H9 (cell line): Measurements from ENCODE around the gene IPO9. TPM values are rescaled to one million over a fixed set of nuclear protein-coding genes. Genes with fewer than 3 reads are reported as not detected.
A peak's percentile ranks its signal among the peaks of the same experiment; 100 is the strongest.

Experiments
- DNase-seq: peaks from one replicate; pipeline ENCODE4 v3.0.0-alpha.2; 2017
- H2AFZ ChIP-seq: one replicate; pipeline ENCODE4 v1.6.1; 2013; ENCODE audit warnings: mild to moderate bottlenecking, low read length, control low read depth, moderate library complexity
- H2AK5ac ChIP-seq: 2 replicates; pipeline ENCODE4 v1.6.1; 2013; ENCODE audit warnings: low read length, control low read depth, mixed read lengths; ENCODE audit not compliant: insufficient read length
- H2BK120ac ChIP-seq: one replicate; pipeline ENCODE4 v1.6.1; 2013; ENCODE audit warnings: low read depth, mild to moderate bottlenecking, low read length, control low read depth, inconsistent platforms; ENCODE audit not compliant: poor library complexity, severe bottlenecking
- H2BK12ac ChIP-seq: 2 replicates; pipeline ENCODE4 v1.6.1; 2013; ENCODE audit warnings: low read length, control low read depth, mixed read lengths, low read depth; ENCODE audit not compliant: insufficient read length
- H2BK15ac ChIP-seq: 2 replicates; pipeline ENCODE4 v1.6.1; 2013; ENCODE audit warnings: low read depth, low read length, control low read depth
- H2BK20ac ChIP-seq: one replicate; pipeline ENCODE4 v1.6.1; 2013; ENCODE audit warnings: low read depth, mild to moderate bottlenecking, low read length, control low read depth, inconsistent platforms; ENCODE audit not compliant: poor library complexity, severe bottlenecking
- H2BK5ac ChIP-seq: 2 replicates; pipeline ENCODE4 v1.6.1; 2013; ENCODE audit warnings: low read length, control low read depth, mixed read lengths; ENCODE audit not compliant: insufficient read length
- H3K14ac ChIP-seq: 2 replicates; pipeline ENCODE4 v1.6.1; 2013; ENCODE audit warnings: low read length, control low read depth; ENCODE audit not compliant: insufficient read depth
- H3K18ac ChIP-seq: 2 replicates; pipeline ENCODE4 v1.6.1; 2013; ENCODE audit warnings: low read depth, mild to moderate bottlenecking, mixed read lengths, low read length, control low read depth; ENCODE audit not compliant: insufficient read length
- H3K23ac ChIP-seq: 2 replicates; pipeline ENCODE4 v1.6.1; 2013; ENCODE audit warnings: low read length, control low read depth, mixed read lengths, low read depth; ENCODE audit not compliant: insufficient read length
- H3K23me2 ChIP-seq: 2 replicates; pipeline ENCODE4 v1.6.1; 2013; ENCODE audit warnings: low read depth, mild to moderate bottlenecking, mixed read lengths, low read length, control low read depth; ENCODE audit not compliant: insufficient read length, poor library complexity, severe bottlenecking
- H3K27ac ChIP-seq: 2 replicates; pipeline ENCODE4 v1.5.1; 2013; ENCODE audit warnings: low read length, control low read depth, mixed read lengths, low read depth; ENCODE audit not compliant: insufficient read length
- H3K27me3 ChIP-seq: 2 replicates; pipeline ENCODE4 v1.6.1; 2013; ENCODE audit warnings: low read length, control low read depth, inconsistent platforms; ENCODE audit not compliant: insufficient read depth
- H3K4ac ChIP-seq: 2 replicates; pipeline ENCODE4 v1.6.1; 2013; ENCODE audit warnings: low read depth, mild to moderate bottlenecking, control low read depth, inconsistent platforms, low read length, moderate library complexity
- H3K4me1 ChIP-seq: 2 replicates; pipeline ENCODE4 v1.6.1; 2013; ENCODE audit warnings: low read length, control low read depth, inconsistent platforms; ENCODE audit not compliant: insufficient read depth
- H3K4me2 ChIP-seq: 2 replicates; pipeline ENCODE4 v1.6.1; 2013; ENCODE audit warnings: low read length, control low read depth, mixed read lengths; ENCODE audit not compliant: insufficient read length, insufficient read depth
- H3K56ac ChIP-seq: 2 replicates; pipeline ENCODE4 v1.6.1; 2013; ENCODE audit warnings: low read depth, mild to moderate bottlenecking, mixed read lengths, low read length, control low read depth; ENCODE audit not compliant: insufficient read length
- H3K79me1 ChIP-seq: 2 replicates; pipeline ENCODE4 v1.6.1; 2013; ENCODE audit warnings: low read depth, mild to moderate bottlenecking, moderate library complexity, low read length, control low read depth, inconsistent platforms; ENCODE audit not compliant: insufficient read depth, poor library complexity, severe bottlenecking
- H3K79me2 ChIP-seq: 2 replicates; pipeline ENCODE4 v1.6.1; 2013; ENCODE audit warnings: low read length, control low read depth, inconsistent platforms; ENCODE audit not compliant: insufficient read depth
- H3K9ac ChIP-seq: 2 replicates; pipeline ENCODE4 v1.6.1; 2013; ENCODE audit warnings: low read length, control low read depth, mixed read lengths; ENCODE audit not compliant: insufficient read length; ENCODE audit errors: extremely low read depth
- H3K9me3 ChIP-seq: one replicate; pipeline ENCODE4 v1.6.1; 2013; ENCODE audit warnings: low read depth, low read length, inconsistent platforms; ENCODE audit not compliant: control insufficient read depth
- H3T11ph ChIP-seq: one replicate; pipeline ENCODE4 v1.6.1; 2013; ENCODE audit warnings: mild to moderate bottlenecking, low read length, control low read depth, inconsistent platforms
- H4K20me1 ChIP-seq: one replicate; pipeline ENCODE4 v1.6.1; 2013; ENCODE audit not compliant: control insufficient read depth, insufficient read length, insufficient read depth
- H4K5ac ChIP-seq: 2 replicates; pipeline ENCODE4 v1.6.1; 2013; ENCODE audit warnings: low read depth, mild to moderate bottlenecking, mixed read lengths, low read length, control low read depth; ENCODE audit not compliant: insufficient read length
- H4K8ac ChIP-seq: replicated peaks from 2 replicates; pipeline ENCODE4 v1.6.1; 2013; ENCODE audit warnings: low read length, control low read depth, mixed read lengths, low read depth; ENCODE audit not compliant: insufficient read length
- H4K91ac ChIP-seq: 2 replicates; pipeline ENCODE4 v1.6.1; 2013; ENCODE audit warnings: low read depth, mild to moderate bottlenecking, moderate library complexity, mixed read lengths, low read length, control low read depth; ENCODE audit not compliant: insufficient read length
- H3K27ac Mint-ChIP-seq, 3 experiments: 2 replicates in 2 of 3; 3 replicates in 1 of 3; pipeline ENCODE4 v1.8.0; 2020 to 2021; ENCODE audit warnings: mixed read lengths in 3 of 3, mild to moderate bottlenecking in 1 of 3, moderate library complexity in 1 of 3
- H3K27me3 Mint-ChIP-seq: 2 replicates; pipeline ENCODE4 v1.8.0; 2021; ENCODE audit warnings: low read depth, mild to moderate bottlenecking, moderate library complexity, mixed read lengths
- H3K36me3 Mint-ChIP-seq, 3 experiments: 2 replicates in 2 of 3; 3 replicates in 1 of 3; pipeline ENCODE4 v1.8.0; 2020 to 2021; ENCODE audit warnings: low read depth in 3 of 3, mixed read lengths in 3 of 3; ENCODE audit not compliant: insufficient read depth in 1 of 3
- H3K4me1 Mint-ChIP-seq, 2 experiments: 2 replicates each; pipeline ENCODE4 v1.8.0; 2020; ENCODE audit warnings: mixed read lengths in 2 of 2
- H3K4me3 Mint-ChIP-seq, 2 experiments: 2 replicates in 1 of 2; 3 replicates in 1 of 2; pipeline ENCODE4 v1.8.0; 2020 to 2021; ENCODE audit warnings: mild to moderate bottlenecking in 2 of 2, mixed read lengths in 2 of 2, moderate library complexity in 1 of 2
- H3K9me3 Mint-ChIP-seq, 2 experiments: 2 replicates in 1 of 2; 3 replicates in 1 of 2; pipeline ENCODE4 v1.8.0; 2020; ENCODE audit warnings: mild to moderate bottlenecking in 2 of 2, mixed read lengths in 2 of 2, moderate library complexity in 1 of 2
- CTCF ChIP-seq: fragments of 200-600 bp; sonication (generic); conservative IDR thresholded peaks from 3 replicates; pipeline ENCODE4 v1.8.0; 2021; ENCODE audit warnings: antibody characterized with exemption, mild to moderate bottlenecking
- WGBS: extraction: QIAGEN DNeasy Blood & Tissue Kit; methylation state at CpG from one replicate; pipeline ENCODE4 v1.1.7; 2013; ENCODE audit warnings: missing lambda C conversion rate, low lambda C conversion rate, mixed read lengths; ENCODE audit not compliant: insufficient read length; ENCODE audit errors: extremely low coverage; 5-methylcytosine and 5-hydroxymethylcytosine counted together
- total RNA-seq: library from RNA; stranded (reverse); gene quantifications from 2 replicates; pipeline ENCODE4 v1.2.1, GENCODE V29; 2021

Gene IPO9
- total RNA-seq, 1 experiment from 2014 or later = 104 TPM

- no peak for TF ChIP-seq CTCF
- Histone ChIP-seq H3K4me2 (no peak overlapping the region), H4K20me1 (no peaks in the 10 kb centered on the region), H3K4ac (no peak overlapping the region), H4K5ac (no peak overlapping the region), H2AK5ac (no peak overlapping the region), H3K79me2 (no peaks in the 10 kb centered on the region), H2BK12ac (no peak overlapping the region), H3K18ac (peak overlapping the region; percentile 25), H3K79me1 (no peaks in the 10 kb centered on the region), H3K9me3 (no peaks in the 10 kb centered on the region), H3K27me3 (no peaks in the 10 kb centered on the region; the same call in 1 of the 2 replicates), H3T11ph (no peak overlapping the region), H3K23me2 (no peaks in the 10 kb centered on the region), H3K14ac (peak overlapping the region; percentile 68; the same call in 1 of the 2 replicates), H2BK15ac (no peak overlapping the region), H2BK5ac (no peak overlapping the region), H2AFZ (no peak overlapping the region), H3K9ac (no peak overlapping the region), H4K8ac (no peak overlapping the region), H2BK20ac (no peak overlapping the region), H2BK120ac (no peak overlapping the region), H3K56ac (no peak overlapping the region), H3K4me1 (no peaks in the 10 kb centered on the region), H4K91ac (no peak overlapping the region), H3K27ac (no peak overlapping the region), H3K23ac (no peak overlapping the region)
- WGBS = no CpG with 5 or more reads among the region's 6 CpGs
- no peak for DNase-seq
- H3K9me3 Mint-ChIP-seq = no peaks in the 10 kb centered on the region
- no peaks in the 10 kb centered on the region; a peak in 1 of 7 replicates for H3K36me3 Mint-ChIP-seq
- peaks cover 1% of the 10 kb centered on the region; the same call in 1 of the 2 replicates for H3K27me3 Mint-ChIP-seq
- H3K27ac Mint-ChIP-seq = peak overlapping the region in 2 of 3 experiments; percentile 8 to 73; a peak in 2 of 7 replicates
- peaks cover 0 to 8% of the 10 kb centered on the region in 2 experiments; a peak in 3 of 4 replicates for H3K4me1 Mint-ChIP-seq
- no peak overlapping the region for H3K4me3 Mint-ChIP-seq
These were observed 75.6 kb downstream of the IPO9 start for GRCh38 chr1:201904579-201904978.
